Keratinocyte (primary cell): ENCODE data around the gene MAP7D1. TPM values are rescaled to one million over a fixed set of nuclear protein-coding genes. Genes with fewer than 3 reads are reported as not detected.

Experiments used
- DNase-seq: peaks from one replicate; pipeline ENCODE4 v3.0.0-alpha.2; 2011; ENCODE audit warnings: low read depth, missing footprints, low spot score
- FAIRE-seq: peaks from 2 replicates; lab custom pipeline; 2011; peaks lifted over from hg19 to GRCh38; lab: Jason Lieb, UNC
- H2AFZ ChIP-seq: 2 replicates; pipeline ENCODE4 v1.6.0; 2012; ENCODE audit warnings: low read length, control low read depth, inconsistent platforms; ENCODE audit not compliant: control insufficient read depth
- H3K27ac ChIP-seq: 2 replicates; pipeline ENCODE4 v1.5.1; 2011; ENCODE audit warnings: low read length; ENCODE audit not compliant: control insufficient read depth, insufficient read depth
- H3K27me3 ChIP-seq: 3 replicates; pipeline ENCODE4 v1.6.0; 2011; ENCODE audit warnings: low read length; ENCODE audit not compliant: control insufficient read depth, insufficient read depth; ENCODE audit errors: extremely low read depth
- H3K36me3 ChIP-seq, 2 experiments: 2 replicates in 1 of 2; 3 replicates in 1 of 2; pipeline ENCODE4 v1.5.1; 2011; ENCODE audit warnings: low read length in 2 of 2, mild to moderate bottlenecking in 1 of 2; ENCODE audit not compliant: control insufficient read depth in 2 of 2, insufficient read depth in 2 of 2; ENCODE audit errors: extremely low read depth in 1 of 2
- H3K4me1 ChIP-seq: 3 replicates; pipeline ENCODE4 v1.5.1; 2011; ENCODE audit warnings: low read length; ENCODE audit not compliant: control insufficient read depth, insufficient read depth; ENCODE audit errors: extremely low read depth
- H3K4me2 ChIP-seq: 3 replicates; pipeline ENCODE4 v1.6.0; 2011; ENCODE audit warnings: low read depth, low read length; ENCODE audit not compliant: control insufficient read depth, insufficient read depth; ENCODE audit errors: extremely low read depth
- H3K4me3 ChIP-seq, 3 experiments: fragments of 200-600 bp in 1 of 3; sonication (generic) in 1 of 3; 2 replicates in 2 of 3; 3 replicates in 1 of 3; pipeline ENCODE4 v1.5.1; 2011 to 2016; ENCODE audit warnings: low read length in 3 of 3, mild to moderate bottlenecking in 3 of 3, control low read depth in 2 of 3, inconsistent platforms in 1 of 3, low read depth in 1 of 3, mixed read lengths in 1 of 3, mixed run types in 1 of 3, moderate library complexity in 1 of 3; ENCODE audit not compliant: control insufficient read depth in 2 of 3, insufficient read depth in 2 of 3; ENCODE audit errors: extremely low read depth in 1 of 3
- H3K79me2 ChIP-seq: 2 replicates; pipeline ENCODE4 v1.6.0; 2012; ENCODE audit warnings: low read length; ENCODE audit not compliant: control insufficient read depth, insufficient read depth
- H3K9ac ChIP-seq: 3 replicates; pipeline ENCODE4 v1.6.0; 2011; ENCODE audit warnings: low read length; ENCODE audit not compliant: control insufficient read depth, insufficient read depth; ENCODE audit errors: extremely low read depth
- H3K9me1 ChIP-seq: 3 replicates; pipeline ENCODE4 v1.6.0; 2011; ENCODE audit warnings: low read length; ENCODE audit not compliant: control insufficient read depth, insufficient read depth; ENCODE audit errors: extremely low read depth
- H3K9me3 ChIP-seq: 2 replicates; pipeline ENCODE4 v1.5.1; 2012; ENCODE audit warnings: low read depth, low read length; ENCODE audit not compliant: control insufficient read depth
- H4K20me1 ChIP-seq: 3 replicates; pipeline ENCODE4 v1.6.0; 2011; ENCODE audit warnings: low read length; ENCODE audit not compliant: control insufficient read depth, insufficient read depth; ENCODE audit errors: extremely low read depth
- CTCF ChIP-seq, 3 experiments: IDR thresholded peaks in 1 of 3; conservative IDR thresholded peaks in 1 of 3; optimal IDR thresholded peaks in 1 of 3; 2 replicates in 2 of 3; 3 replicates in 1 of 3; pipeline versions ENCODE3 to v1.5.1; 2011; ENCODE audit warnings: low read length in 3 of 3, mild to moderate bottlenecking in 3 of 3, moderate library complexity in 2 of 3, control low read depth in 1 of 3, inconsistent platforms in 1 of 3; ENCODE audit not compliant: insufficient read depth in 2 of 3; ENCODE audit errors: extremely low read depth in 1 of 3
- EZH2 ChIP-seq: IDR thresholded peaks from one replicate; pipeline ENCODE4 v1.6.1; 2012; ENCODE audit warnings: inconsistent platforms, mild to moderate bottlenecking, low read length, moderate library complexity
- dilution Hi-C: fragments of 300-500 bp; cut with MboI; formaldehyde crosslinking; loops from one replicate; pipeline ENCODE4 v1.7.0; 2020; ENCODE audit warnings: low sequenced_read_pairs; ENCODE audit not compliant: extremely low pct_ligation_motif_present
- polyA plus RNA-seq, 5 experiments: library from polyadenylated mRNA; depleted of rRNA in 3 of 5; stranded (reverse) in 3 of 5; stranded (forward) in 1 of 5; unstranded in 1 of 5; fragments of >200 nt; gene quantifications; 1 replicate in 1 of 5; 2 replicates in 3 of 5; 3 replicates in 1 of 5; pipeline versions ENCODE4 v1.2.1 to v1.2.3, GENCODE V29; 2011 to 2012; ENCODE audit warnings: missing spikeins in 2 of 5, low read depth in 1 of 5, low replicate concordance in 1 of 5

The MAP7D1 gene
- polyA plus RNA-seq, 1 donor (not counting 4 experiments of a cell fraction or from before 2014, with no cell fraction given): 75.0 TPM

GRCh38 chr1:36116901-36117300 is 39.1 kb upstream of the MAP7D1 start:
- no peaks in the 10 kb centered on the region for H3K9me1 ChIP-seq
- H3K79me2 ChIP-seq: no peaks in the 10 kb centered on the region
- H3K4me2 ChIP-seq: no peak overlapping the region
- no peaks in the 10 kb centered on the region for H3K4me1 ChIP-seq
- H3K4me3 ChIP-seq: no peak overlapping the region
- dilution Hi-C loops: no loop called here
- DNase-seq: no peak
- H4K20me1 ChIP-seq: no peaks in the 10 kb centered on the region
- no peak overlapping the region for H3K27ac ChIP-seq
- H2AFZ ChIP-seq: no peak overlapping the region
- H3K9me3 ChIP-seq: no peaks in the 10 kb centered on the region
- no peak overlapping the region for H3K9ac ChIP-seq
- TF ChIP-seq CTCF (optimal IDR thresholded peaks at IDR 0.05 in 1 of 3, IDR thresholded peaks at IDR 0.05 in 1 of 3, conservative IDR thresholded peaks at IDR 0.05 in 1 of 3; ENCODE audit: extremely low read depth in 1 of 3, insufficient read depth in 2 of 3, low read length in 3 of 3) (no peak), EZH2 (no peak)
- no peak for FAIRE-seq
- no peaks in the 10 kb centered on the region for H3K27me3 ChIP-seq
- H3K36me3 ChIP-seq: no peaks in the 10 kb centered on the region

GRCh38 chr1:36118447-36119204 is 37.3 kb upstream of the MAP7D1 start:
- dilution Hi-C loops: no loop called here
- FAIRE-seq: no peak

More at GRCh38 chr1:36118447-36119204, 37.3 kb upstream of the MAP7D1 start:
- Histone ChIP-seq H3K27ac (no peak overlapping the region), H3K4me2 (no peak overlapping the region), H2AFZ (no peak overlapping the region), H3K9ac (no peak overlapping the region), H3K9me1 (no peaks in the 10 kb centered on the region), H3K4me1 (no peaks in the 10 kb centered on the region), H3K27me3 (peaks cover 9% of the 10 kb centered on the region), H3K9me3 (no peaks in the 10 kb centered on the region), H3K36me3 (no peaks in the 10 kb centered on the region), H3K79me2 (no peaks in the 10 kb centered on the region), H4K20me1 (no peaks in the 10 kb centered on the region), H3K4me3 (no peak overlapping the region)
- DNase-seq: no peak
- TF ChIP-seq EZH2: no peak
- no peak for TF ChIP-seq CTCF (optimal IDR thresholded peaks at IDR 0.05 in 1 of 3, IDR thresholded peaks at IDR 0.05 in 1 of 3, conservative IDR thresholded peaks at IDR 0.05 in 1 of 3; ENCODE audit: extremely low read depth in 1 of 3, insufficient read depth in 2 of 3, low read length in 3 of 3)
